PFSK-1 (cell line): ENCODE data around the gene SLC25A47.

Experiments used
- FOXP2 ChIP-seq: optimal IDR thresholded peaks from 2 replicates; pipeline ENCODE3; 2011; ENCODE audit warnings: borderline replicate concordance, control low read depth, inconsistent platforms; ENCODE audit not compliant: insufficient read depth; ENCODE audit errors: extremely low read length, extremely low read depth
- POLR2AphosphoS5 ChIP-seq: IDR thresholded peaks from 2 replicates; pipeline ENCODE4 v1.6.1; 2012; ENCODE audit warnings: low read depth, mild to moderate bottlenecking, control low read depth, low read length, moderate library complexity
- SIN3A ChIP-seq: IDR thresholded peaks from 2 replicates; pipeline ENCODE4 v1.6.1; 2012; ENCODE audit warnings: mild to moderate bottlenecking, low read length, moderate library complexity, borderline replicate concordance; ENCODE audit not compliant: insufficient read depth
- TAF1 ChIP-seq: IDR thresholded peaks from 2 replicates; pipeline ENCODE4 v1.6.1; 2012; ENCODE audit warnings: low read length, control low read depth, borderline replicate concordance; ENCODE audit not compliant: insufficient read depth
- TF ChIP-seq, protein P1 (sequence below), 2 experiments: IDR thresholded peaks; 2 replicates each; pipeline versions ENCODE4 v1.6.1 to v1.8.0; 2011 to 2012; ENCODE audit warnings: low read depth in 2 of 2, low read length in 2 of 2, control low read depth in 1 of 2, inconsistent platforms in 1 of 2, mild to moderate bottlenecking in 1 of 2, moderate library complexity in 1 of 2; ENCODE audit not compliant: insufficient read depth in 1 of 2

DNA sequence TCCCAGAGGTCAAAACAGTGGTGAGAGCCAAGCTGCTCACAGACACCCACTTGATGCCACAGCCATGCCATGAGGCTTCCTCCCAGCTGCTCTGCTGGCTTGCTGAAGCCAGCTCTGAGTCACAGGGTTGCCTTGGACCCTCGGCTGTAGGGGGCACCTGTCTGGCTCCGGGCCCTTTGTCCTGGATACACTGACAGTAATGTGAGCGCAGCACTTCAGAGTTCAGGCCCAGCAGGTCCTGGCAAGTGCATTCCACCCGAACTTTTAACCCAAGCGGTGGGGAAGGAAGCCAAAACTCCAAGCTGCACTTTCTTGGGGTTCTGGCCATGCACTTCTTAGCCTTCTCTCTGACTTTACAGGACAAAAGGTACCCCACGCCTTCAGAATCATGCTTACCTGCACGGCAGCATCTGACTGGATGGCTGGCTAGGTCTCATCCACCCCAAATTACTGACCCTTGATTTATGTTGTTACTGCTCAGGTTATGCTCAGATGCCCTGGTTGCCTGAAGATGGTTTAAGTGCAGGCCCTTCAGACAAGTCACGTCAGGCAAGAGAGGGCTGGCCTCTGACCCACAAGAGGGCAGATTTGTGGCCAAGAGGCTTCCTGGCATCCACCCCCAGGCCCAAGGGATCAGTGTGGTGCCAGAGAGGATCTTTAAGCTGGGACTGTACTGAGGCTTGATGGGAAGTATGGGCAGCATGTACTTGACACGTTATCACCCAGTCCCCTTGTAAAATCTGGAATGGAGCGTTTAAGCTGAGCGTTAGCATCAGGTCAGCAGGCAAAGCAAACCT lies 41.7 kb upstream of the SLC25A47 start:
- TF ChIP-seq, protein P1, sequence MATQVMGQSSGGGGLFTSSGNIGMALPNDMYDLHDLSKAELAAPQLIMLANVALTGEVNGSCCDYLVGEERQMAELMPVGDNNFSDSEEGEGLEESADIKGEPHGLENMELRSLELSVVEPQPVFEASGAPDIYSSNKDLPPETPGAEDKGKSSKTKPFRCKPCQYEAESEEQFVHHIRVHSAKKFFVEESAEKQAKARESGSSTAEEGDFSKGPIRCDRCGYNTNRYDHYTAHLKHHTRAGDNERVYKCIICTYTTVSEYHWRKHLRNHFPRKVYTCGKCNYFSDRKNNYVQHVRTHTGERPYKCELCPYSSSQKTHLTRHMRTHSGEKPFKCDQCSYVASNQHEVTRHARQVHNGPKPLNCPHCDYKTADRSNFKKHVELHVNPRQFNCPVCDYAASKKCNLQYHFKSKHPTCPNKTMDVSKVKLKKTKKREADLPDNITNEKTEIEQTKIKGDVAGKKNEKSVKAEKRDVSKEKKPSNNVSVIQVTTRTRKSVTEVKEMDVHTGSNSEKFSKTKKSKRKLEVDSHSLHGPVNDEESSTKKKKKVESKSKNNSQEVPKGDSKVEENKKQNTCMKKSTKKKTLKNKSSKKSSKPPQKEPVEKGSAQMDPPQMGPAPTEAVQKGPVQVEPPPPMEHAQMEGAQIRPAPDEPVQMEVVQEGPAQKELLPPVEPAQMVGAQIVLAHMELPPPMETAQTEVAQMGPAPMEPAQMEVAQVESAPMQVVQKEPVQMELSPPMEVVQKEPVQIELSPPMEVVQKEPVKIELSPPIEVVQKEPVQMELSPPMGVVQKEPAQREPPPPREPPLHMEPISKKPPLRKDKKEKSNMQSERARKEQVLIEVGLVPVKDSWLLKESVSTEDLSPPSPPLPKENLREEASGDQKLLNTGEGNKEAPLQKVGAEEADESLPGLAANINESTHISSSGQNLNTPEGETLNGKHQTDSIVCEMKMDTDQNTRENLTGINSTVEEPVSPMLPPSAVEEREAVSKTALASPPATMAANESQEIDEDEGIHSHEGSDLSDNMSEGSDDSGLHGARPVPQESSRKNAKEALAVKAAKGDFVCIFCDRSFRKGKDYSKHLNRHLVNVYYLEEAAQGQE (IDR thresholded peaks at IDR 0.05; ENCODE audit: insufficient read depth in 1 of 2, low read depth in 2 of 2, low read length in 2 of 2), result no peak
- TF ChIP-seq POLR2AphosphoS5, result no peak
- TF ChIP-seq FOXP2, result no peak
- no peak for TF ChIP-seq TAF1
- TF ChIP-seq SIN3A, result no peak
